Fibroblast of upper back skin (primary cell): ENCODE data around the gene TMEM214.
A peak's percentile ranks its signal among the peaks of the same experiment; 100 is the strongest.

Source experiments
- DNase-seq: peaks from one replicate; pipeline ENCODE4 v3.0.0-alpha.2; 2013

Gene TMEM214, protein sequence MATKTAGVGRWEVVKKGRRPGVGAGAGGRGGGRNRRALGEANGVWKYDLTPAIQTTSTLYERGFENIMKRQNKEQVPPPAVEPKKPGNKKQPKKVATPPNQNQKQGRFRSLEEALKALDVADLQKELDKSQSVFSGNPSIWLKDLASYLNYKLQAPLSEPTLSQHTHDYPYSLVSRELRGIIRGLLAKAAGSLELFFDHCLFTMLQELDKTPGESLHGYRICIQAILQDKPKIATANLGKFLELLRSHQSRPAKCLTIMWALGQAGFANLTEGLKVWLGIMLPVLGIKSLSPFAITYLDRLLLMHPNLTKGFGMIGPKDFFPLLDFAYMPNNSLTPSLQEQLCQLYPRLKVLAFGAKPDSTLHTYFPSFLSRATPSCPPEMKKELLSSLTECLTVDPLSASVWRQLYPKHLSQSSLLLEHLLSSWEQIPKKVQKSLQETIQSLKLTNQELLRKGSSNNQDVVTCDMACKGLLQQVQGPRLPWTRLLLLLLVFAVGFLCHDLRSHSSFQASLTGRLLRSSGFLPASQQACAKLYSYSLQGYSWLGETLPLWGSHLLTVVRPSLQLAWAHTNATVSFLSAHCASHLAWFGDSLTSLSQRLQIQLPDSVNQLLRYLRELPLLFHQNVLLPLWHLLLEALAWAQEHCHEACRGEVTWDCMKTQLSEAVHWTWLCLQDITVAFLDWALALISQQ

DNA sequence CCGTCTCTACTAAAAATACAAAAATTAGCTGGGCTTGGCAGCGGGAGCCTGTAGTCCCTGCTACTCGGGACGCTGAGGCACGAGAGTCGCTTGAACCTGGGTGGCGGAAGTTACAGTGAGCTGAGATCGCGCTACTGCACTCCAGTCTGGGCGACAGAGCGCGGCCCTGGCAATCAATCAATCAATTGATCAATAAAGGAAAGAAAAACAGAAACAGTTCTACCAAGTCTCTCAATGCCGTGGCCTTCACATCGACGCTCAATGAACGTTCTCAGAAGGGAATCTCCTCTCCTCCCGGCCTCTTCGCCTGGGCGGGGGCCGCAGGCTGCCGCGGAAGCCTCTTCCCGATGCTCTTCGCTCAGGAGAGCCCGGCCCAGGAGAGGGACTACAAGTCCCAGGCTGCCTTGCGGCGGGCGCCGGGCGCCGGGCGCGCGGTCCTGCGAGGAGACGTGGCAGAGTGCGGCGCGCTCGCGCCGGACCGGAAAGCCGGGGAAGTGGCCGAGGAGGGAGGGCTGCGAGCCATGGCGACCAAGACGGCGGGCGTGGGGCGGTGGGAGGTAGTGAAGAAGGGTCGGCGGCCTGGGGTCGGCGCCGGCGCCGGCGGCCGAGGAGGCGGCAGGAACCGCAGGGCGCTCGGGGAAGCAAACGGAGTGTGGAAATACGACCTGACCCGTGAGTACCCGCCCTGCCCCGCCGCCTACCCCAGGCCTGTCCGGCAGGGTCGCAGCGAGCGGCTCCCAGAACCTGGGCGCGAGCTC is at the start of gene TMEM214:
TSS of gene TMEM214 (plus strand) at position 471 of the 758 bp plus-strand sequence. CDS start at position 522, 51 bp downstream.
- DNase-seq = peak; percentile 90

- DNase-seq = no peak
These were observed 49.0 kb upstream of the TMEM214 start for GRCh38 chr2:26983746-26984145.

DNA sequence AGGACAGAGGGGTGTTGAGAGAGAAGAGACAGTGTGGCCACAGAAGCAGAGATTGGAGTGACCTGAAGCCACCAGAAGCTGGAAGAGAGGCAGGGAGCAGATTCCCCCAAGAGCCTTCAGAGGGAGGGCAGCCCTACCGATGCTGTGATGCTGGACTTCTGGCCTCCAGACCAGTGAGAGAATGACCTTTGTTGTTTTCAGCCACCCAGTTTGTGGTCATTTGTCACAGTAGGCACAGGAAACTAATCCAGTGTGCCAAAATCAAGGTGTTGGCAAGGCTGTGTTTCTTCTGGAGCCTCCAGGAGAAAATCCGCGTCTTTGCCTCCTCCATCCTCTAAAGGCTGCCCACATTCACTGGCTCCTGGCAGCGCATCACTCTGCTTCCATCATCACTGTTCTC is 47.0 kb upstream of the TMEM214 start:
- DNase-seq = no peak

- peak; percentile 53 for DNase-seq
These were observed 46.2 kb upstream of the TMEM214 start for GRCh38 chr2:26986576-26986975.

- peak; percentile 78 for DNase-seq
These were observed 44.5 kb upstream of the TMEM214 start for GRCh38 chr2:26988058-26988860.

GRCh38 chr2:26989156-26989555 is 43.6 kb upstream of the TMEM214 start:
- DNase-seq = peak; percentile 63

GRCh38 chr2:26991717-26992116 is 41.0 kb upstream of the TMEM214 start:
- no peak for DNase-seq

GRCh38 chr2:26993768-26994167 is 39.0 kb upstream of the TMEM214 start:
- DNase-seq = peak; percentile 19

DNA sequence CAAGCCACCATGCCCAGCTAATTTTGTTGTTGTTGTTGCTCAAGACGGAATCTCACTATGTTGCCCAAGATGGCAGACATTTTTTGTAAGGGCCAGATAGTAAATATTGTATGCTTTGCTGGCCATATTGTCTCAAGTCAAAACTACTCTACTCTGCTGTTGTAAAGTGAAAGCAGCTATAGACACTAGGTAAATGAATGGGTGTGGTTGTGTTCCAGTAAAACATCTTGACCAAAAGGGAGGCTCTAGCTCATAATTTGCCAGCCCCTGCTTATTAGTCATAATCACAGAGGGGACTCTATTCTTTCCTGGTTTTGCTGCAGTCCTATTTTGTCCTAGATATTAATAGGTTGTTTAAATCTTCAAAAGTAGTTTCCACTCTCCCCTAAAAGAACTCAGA is 37.8 kb upstream of the TMEM214 start:
- no peak for DNase-seq

DNA sequence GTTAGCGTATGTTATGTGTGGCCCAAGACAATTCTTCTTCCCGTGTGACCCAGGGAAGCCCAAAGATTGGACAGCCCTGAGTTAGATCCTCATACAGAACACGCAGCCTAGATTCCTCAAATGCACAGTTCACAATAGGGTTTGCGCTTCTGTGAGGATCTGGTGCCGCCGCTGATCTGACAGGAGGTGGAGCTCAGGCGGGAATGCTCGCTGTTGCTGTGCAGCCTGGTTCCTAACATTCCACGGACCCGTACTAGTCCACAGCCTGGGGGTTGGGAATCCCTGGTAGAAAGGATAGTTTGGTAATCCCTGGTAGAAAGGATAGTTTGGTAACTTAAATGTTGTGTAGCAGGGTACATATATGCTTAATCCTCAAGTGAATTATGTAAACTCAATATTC is 35.4 kb upstream of the TMEM214 start:
- DNase-seq = no peak

DNA sequence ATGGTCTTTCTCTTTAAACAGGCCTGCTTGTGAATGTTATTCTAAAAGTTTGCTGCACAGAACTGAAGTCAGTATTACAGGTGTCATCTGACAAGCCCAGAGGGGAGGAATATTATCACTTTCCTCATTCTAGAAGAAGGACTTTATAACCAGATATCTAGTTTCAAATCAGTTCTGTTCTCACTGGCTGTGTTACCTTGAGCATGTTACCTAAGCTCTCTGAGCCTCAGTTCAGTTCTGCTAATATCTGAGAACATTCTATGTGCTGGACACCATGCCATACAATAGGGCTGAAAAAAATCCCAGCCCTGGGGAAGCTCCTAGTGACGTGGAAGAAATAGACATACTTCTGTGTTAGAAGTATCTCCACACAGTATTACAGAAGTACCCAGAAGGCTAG is 34.4 kb upstream of the TMEM214 start:
- no peak for DNase-seq

- DNase-seq = no peak
These were observed 32.5 kb upstream of the TMEM214 start for GRCh38 chr2:27000228-27000627.

DNA sequence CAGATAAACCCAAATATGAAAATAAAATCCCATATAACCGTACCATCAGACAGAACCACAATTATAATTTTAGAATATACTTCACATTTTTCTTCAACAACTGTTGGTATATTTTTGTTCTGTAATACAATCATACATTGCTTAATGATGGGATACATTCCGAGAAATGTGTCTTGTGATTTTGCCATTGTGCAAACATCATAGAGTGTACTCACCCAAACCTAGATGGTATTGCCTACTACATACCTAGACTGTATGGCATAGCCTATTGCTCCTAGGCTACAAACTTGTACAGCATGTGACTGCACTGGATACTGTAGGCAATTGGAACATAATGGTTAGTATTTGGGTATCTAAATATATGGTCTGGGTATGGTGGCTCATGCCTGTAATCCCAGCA is 31.8 kb upstream of the TMEM214 start:
- DNase-seq = no peak

- no peak for DNase-seq
These were observed 30.8 kb upstream of the TMEM214 start for GRCh38 chr2:27001950-27002349.

GRCh38 chr2:27003007-27003406 is 29.8 kb upstream of the TMEM214 start:
- no peak for DNase-seq

GRCh38 chr2:27003857-27004256 is 28.9 kb upstream of the TMEM214 start:
- DNase-seq = peak; percentile 45

- DNase-seq = no peak
These were observed 26.0 kb upstream of the TMEM214 start for GRCh38 chr2:27006602-27007415.

GRCh38 chr2:27007416-27008374 is 25.1 kb upstream of the TMEM214 start:
- DNase-seq = no peak

DNA sequence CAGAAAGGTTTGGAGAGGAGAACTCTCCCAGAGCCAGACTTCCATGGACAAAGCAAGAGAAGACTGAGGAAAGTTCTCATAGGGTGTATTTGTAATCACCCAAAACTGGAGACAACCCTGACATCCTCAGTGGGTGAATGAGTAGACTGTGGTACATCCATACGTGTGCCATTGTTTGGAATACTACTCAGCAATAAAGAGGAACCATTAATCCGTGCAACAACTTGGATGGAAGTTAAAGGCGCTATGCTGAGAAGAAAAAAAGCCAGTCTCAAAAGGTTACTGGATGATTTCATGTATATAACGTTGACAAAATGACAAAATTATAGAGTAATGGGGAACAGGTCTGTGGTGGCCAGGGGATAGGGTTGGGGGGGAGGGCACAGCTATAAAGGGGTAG is 24.1 kb upstream of the TMEM214 start:
- DNase-seq = no peak

DNA sequence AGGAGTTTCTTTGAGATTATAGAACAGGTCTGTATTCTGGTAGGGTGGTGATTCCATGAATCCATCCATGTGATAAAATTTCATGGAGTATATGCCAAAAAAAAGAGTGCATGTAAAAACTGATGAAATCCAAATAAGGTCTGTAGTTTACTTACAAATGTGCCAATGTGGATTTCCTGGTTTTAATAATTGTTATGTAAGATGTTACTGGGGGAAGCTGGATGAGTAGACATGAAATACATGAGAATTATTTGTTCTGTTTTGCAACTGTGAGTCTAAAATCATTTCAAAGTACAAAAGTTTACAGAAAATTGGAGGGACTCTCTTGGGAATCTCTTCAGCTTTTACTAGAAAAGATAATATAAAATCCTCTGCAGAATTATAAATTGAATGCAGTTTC is 23.7 kb upstream of the TMEM214 start:
- no peak for DNase-seq

- no peak for DNase-seq
These were observed 23.0 kb upstream of the TMEM214 start for GRCh38 chr2:27009716-27010115.
